H1 (cell line): ENCODE measurements around the gene CMTM5.

Experiments used
- BCL11A ChIP-seq, 2 experiments: IDR thresholded peaks; one replicate each; pipeline ENCODE4 v1.6.1; 2011; ENCODE audit warnings: low read depth in 2 of 2, low read length in 2 of 2, mild to moderate bottlenecking in 2 of 2
- CTCF ChIP-seq, 3 experiments: IDR thresholded peaks; 1 replicate in 2 of 3; 2 replicates in 1 of 3; pipeline versions ENCODE4 v1.5.1 to v1.6.1; 2011; ENCODE audit warnings: low read length in 3 of 3, mild to moderate bottlenecking in 3 of 3, inconsistent platforms in 2 of 3, low read depth in 1 of 3, moderate library complexity in 1 of 3; ENCODE audit not compliant: insufficient read depth in 1 of 3; ENCODE audit errors: control extremely low read depth in 1 of 3
- MAX ChIP-seq: IDR thresholded peaks from 2 replicates; pipeline ENCODE4 v1.6.1; 2012; ENCODE audit warnings: inconsistent platforms
- SIRT6 ChIP-seq: IDR thresholded peaks from one replicate; pipeline ENCODE4 v1.7.1; 2012; ENCODE audit warnings: low read length, inconsistent platforms
- TF ChIP-seq, protein P1 (sequence below): IDR thresholded peaks from 2 replicates; pipeline ENCODE4 v1.6.1; 2011; ENCODE audit warnings: low read depth, mild to moderate bottlenecking, low read length; ENCODE audit not compliant: insufficient read depth

DNA sequence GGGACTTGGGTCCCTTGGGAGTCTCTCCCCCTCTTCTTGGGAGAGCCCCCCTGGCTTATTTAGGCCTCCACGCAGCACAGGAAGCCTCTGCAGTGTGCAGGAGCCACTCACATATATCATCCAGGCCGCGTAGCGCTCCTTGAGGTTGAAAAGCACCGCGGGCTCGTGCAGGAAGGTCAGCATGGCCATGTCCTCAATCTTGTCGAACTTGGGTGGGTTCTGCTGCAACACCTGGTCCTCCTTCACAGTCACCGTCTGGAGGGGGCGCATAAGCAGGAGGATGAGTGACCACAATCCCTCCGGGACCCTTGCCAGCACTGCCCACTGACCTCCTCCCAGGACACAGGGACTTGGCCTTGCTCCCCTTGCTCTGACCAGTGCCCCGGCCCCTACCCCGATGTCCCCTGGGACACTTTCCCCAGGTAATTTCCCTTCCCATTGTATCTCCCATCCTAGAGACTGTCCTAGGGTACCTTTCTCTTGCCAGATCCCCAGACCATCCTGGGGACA, 28.7 kb downstream of the CMTM5 start:
- TF ChIP-seq SIRT6 (no peak), CTCF (IDR thresholded peaks at IDR 0.05; ENCODE audit: control extremely low read depth in 1 of 3, insufficient read depth in 1 of 3, low read depth in 1 of 3, low read length in 3 of 3) (no peak), BCL11A (IDR thresholded peaks at IDR 0.05; ENCODE audit: low read depth in 2 of 2, low read length in 2 of 2) (no peak), MAX (no peak)
- TF ChIP-seq, protein P1, sequence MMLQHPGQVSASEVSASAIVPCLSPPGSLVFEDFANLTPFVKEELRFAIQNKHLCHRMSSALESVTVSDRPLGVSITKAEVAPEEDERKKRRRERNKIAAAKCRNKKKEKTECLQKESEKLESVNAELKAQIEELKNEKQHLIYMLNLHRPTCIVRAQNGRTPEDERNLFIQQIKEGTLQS, result no peak
